HepG2 (cell line): ENCODE results near the gene HIRA. TPM values are rescaled to one million over a fixed set of nuclear protein-coding genes. Genes with fewer than 3 reads are reported as not detected.
A peak's percentile ranks its signal among the peaks of the same experiment; 100 is the strongest.

Source experiments
- AHR ChIP-seq: IDR thresholded peaks from 2 replicates; pipeline ENCODE4 v1.6.1; 2018; ENCODE audit warnings: missing genetic modification reagents, missing compliant biosample characterization
- BRCA1 ChIP-seq: sonication (generic); formaldehyde crosslinking; IDR thresholded peaks from 2 replicates; pipeline ENCODE4 v1.4.0; 2020; ENCODE audit warnings: missing genetic modification reagents
- ETV6 ChIP-seq: sonication (generic); formaldehyde crosslinking; conservative IDR thresholded peaks from 2 replicates; pipeline ENCODE4 v1.4.0; 2020; ENCODE audit warnings: missing genetic modification reagents
- ISL2 ChIP-seq: sonication (generic); formaldehyde crosslinking; IDR thresholded peaks from 2 replicates; pipeline ENCODE4 v1.5.0; 2020; ENCODE audit warnings: missing genetic modification reagents
- RFX3 ChIP-seq: IDR thresholded peaks from 2 replicates; pipeline ENCODE4 v1.6.1; 2016; ENCODE audit warnings: missing biosample characterization, missing genetic modification reagents
- TMF1 ChIP-seq: sonication (generic); formaldehyde crosslinking; IDR thresholded peaks from 2 replicates; pipeline ENCODE4 v1.8.1; 2022; ENCODE audit warnings: low read depth, missing genetic modification reagents
- ZNF234 ChIP-seq: sonication (generic); formaldehyde crosslinking; conservative IDR thresholded peaks from 2 replicates; pipeline ENCODE4 v1.5.1; 2020; ENCODE audit warnings: mild to moderate bottlenecking, missing genetic modification reagents
- ZNF44 ChIP-seq: sonication (generic); formaldehyde crosslinking; IDR thresholded peaks from 2 replicates; pipeline ENCODE4 v1.5.1; 2020; ENCODE audit warnings: mild to moderate bottlenecking, missing genetic modification reagents
- ZNF614 ChIP-seq: IDR thresholded peaks from 2 replicates; pipeline ENCODE4 v1.6.1; 2018; ENCODE audit warnings: missing biosample characterization, missing genetic modification reagents, inconsistent platforms, borderline replicate concordance
- ZNF777 ChIP-seq: sonication (generic); formaldehyde crosslinking; IDR thresholded peaks from 2 replicates; pipeline ENCODE4 v1.4.0; 2020; ENCODE audit warnings: missing genetic modification reagents
- polyA plus RNA-seq, 8 experiments: library from polyadenylated mRNA; depleted of rRNA in 3 of 8; stranded (reverse) in 7 of 8; unstranded in 1 of 8; fragments of >200 nt; fragmentation: Illumina TruSeq in 4 of 8; extraction: Trizol in 4 of 8; gene quantifications; 2 replicates each; pipeline versions ENCODE4 v1.2.1 to v1.2.3, GENCODE V29; 2011 to 2016; ENCODE audit warnings: low read depth in 4 of 8, missing spikeins in 1 of 8, mixed read lengths in 1 of 8; ENCODE audit not compliant: insufficient read depth in 1 of 8
- total RNA-seq, 5 experiments: library from RNA; depleted of rRNA; stranded (reverse); fragments of >200 nt; fragmentation: Illumina TruSeq; extraction: Trizol; gene quantifications; 2 replicates each; pipeline ENCODE4 v1.2.3, GENCODE V29; 2016; ENCODE audit warnings: low read depth in 1 of 5
- TF ChIP-seq, protein P1 (sequence below): sonication (generic); formaldehyde crosslinking; IDR thresholded peaks from 2 replicates; pipeline ENCODE4 v1.5.0; 2020; ENCODE audit warnings: mild to moderate bottlenecking, missing genetic modification reagents, borderline replicate concordance
- TF ChIP-seq, protein P2 (sequence below): sonication (generic); formaldehyde crosslinking; conservative IDR thresholded peaks from 2 replicates; pipeline ENCODE4 v1.8.0; 2022; ENCODE audit warnings: low read depth, missing genetic modification reagents
- TF ChIP-seq, protein P3 (sequence below): sonication (generic); formaldehyde crosslinking; IDR thresholded peaks from 2 replicates; pipeline ENCODE4 v1.5.0; 2020; ENCODE audit warnings: missing genetic modification reagents
- TF ChIP-seq, protein P4 (sequence below): sonication (generic); formaldehyde crosslinking; IDR thresholded peaks from 2 replicates; pipeline ENCODE4 v1.5.1; 2020; ENCODE audit warnings: missing genetic modification reagents, mild to moderate bottlenecking, borderline replicate concordance

The HIRA gene
- total and polyA plus RNA-seq, 2 of the 13 experiments (the other 11 are each of a cell fraction or from before 2014, with no cell fraction given), result 21.5 to 29.2 TPM

DNA sequence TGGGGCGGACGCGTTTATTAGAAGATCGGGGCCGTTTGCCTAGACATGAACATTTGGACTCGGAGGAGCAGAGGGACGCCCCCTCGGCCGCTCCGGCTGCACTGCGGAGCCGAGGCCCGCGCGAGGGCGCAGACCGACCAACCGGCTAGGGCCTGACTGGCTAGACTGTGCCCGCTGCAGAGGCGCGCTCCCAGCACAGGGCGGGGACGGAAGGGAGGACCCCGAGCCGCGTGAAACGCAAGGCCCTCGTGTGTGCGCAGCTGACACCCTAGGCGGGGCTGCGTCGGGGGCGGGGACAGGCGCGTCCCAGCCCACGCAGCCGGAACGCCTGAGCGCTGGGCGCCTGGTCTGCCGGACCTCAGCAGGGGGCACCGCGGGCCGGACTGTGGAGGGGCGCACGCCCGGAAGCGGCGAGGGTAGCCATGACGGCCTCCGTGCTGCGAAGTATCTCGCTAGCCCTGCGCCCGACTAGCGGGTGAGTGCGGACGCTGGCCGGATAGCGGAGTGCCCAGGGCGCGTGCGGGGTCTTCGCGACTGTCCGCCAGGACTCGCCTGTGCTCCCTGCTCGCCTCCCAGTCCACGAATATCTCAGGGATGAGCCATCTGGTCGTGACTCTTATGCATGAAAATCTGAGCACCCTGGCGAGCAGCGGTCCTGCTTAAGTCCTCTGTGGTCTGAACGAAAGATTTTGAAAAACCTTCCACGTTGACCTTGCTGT, 759 bp upstream of the HIRA start, which contains the start of gene MRPL40 (continued):
- TF ChIP-seq, protein P1, sequence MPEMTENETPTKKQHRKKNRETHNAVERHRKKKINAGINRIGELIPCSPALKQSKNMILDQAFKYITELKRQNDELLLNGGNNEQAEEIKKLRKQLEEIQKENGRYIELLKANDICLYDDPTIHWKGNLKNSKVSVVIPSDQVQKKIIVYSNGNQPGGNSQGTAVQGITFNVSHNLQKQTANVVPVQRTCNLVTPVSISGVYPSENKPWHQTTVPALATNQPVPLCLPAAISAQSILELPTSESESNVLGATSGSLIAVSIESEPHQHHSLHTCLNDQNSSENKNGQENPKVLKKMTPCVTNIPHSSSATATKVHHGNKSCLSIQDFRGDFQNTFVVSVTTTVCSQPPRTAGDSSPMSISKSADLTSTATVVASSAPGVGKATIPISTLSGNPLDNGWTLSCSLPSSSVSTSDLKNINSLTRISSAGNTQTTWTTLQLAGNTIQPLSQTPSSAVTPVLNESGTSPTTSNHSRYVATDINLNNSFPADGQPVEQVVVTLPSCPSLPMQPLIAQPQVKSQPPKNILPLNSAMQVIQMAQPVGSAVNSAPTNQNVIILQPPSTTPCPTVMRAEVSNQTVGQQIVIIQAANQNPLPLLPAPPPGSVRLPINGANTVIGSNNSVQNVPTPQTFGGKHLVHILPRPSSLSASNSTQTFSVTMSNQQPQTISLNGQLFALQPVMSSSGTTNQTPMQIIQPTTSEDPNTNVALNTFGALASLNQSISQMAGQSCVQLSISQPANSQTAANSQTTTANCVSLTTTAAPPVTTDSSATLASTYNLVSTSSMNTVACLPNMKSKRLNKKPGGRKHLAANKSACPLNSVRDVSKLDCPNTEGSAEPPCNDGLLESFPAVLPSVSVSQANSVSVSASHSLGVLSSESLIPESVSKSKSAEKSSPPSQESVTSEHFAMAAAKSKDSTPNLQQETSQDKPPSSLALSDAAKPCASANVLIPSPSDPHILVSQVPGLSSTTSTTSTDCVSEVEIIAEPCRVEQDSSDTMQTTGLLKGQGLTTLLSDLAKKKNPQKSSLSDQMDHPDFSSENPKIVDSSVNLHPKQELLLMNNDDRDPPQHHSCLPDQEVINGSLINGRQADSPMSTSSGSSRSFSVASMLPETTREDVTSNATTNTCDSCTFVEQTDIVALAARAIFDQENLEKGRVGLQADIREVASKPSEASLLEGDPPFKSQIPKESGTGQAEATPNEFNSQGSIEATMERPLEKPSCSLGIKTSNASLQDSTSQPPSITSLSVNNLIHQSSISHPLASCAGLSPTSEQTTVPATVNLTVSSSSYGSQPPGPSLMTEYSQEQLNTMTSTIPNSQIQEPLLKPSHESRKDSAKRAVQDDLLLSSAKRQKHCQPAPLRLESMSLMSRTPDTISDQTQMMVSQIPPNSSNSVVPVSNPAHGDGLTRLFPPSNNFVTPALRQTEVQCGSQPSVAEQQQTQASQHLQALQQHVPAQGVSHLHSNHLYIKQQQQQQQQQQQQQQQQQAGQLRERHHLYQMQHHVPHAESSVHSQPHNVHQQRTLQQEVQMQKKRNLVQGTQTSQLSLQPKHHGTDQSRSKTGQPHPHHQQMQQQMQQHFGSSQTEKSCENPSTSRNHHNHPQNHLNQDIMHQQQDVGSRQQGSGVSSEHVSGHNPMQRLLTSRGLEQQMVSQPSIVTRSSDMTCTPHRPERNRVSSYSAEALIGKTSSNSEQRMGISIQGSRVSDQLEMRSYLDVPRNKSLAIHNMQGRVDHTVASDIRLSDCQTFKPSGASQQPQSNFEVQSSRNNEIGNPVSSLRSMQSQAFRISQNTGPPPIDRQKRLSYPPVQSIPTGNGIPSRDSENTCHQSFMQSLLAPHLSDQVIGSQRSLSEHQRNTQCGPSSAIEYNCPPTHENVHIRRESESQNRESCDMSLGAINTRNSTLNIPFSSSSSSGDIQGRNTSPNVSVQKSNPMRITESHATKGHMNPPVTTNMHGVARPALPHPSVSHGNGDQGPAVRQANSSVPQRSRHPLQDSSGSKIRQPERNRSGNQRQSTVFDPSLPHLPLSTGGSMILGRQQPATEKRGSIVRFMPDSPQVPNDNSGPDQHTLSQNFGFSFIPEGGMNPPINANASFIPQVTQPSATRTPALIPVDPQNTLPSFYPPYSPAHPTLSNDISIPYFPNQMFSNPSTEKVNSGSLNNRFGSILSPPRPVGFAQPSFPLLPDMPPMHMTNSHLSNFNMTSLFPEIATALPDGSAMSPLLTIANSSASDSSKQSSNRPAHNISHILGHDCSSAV (CRISPR knock-in tag), result 0 out of 2 replicates have a peak, but pooled peaks have one; percentile 39
- TF ChIP-seq ISL2 (CRISPR knock-in tag) (peak; percentile 87), RFX3 (no peak), AHR (CRISPR knock-in tag) (peak; percentile 97; the same call in 1 of the 2 replicates), ZNF234 (CRISPR knock-in tag) (peak; percentile 96; the same call in 1 of the 2 replicates), ZNF44 (no peak; the same call in 1 of the 2 replicates), ZNF777 (CRISPR knock-in tag) (peak; percentile 73), BRCA1 (CRISPR knock-in tag) (no peak), ZNF614 (CRISPR knock-in tag) (peak; percentile 99), ETV6 (CRISPR knock-in tag) (peak; percentile 91), TMF1 (CRISPR knock-in tag) (peak; percentile 94)
- TF ChIP-seq, protein P2, sequence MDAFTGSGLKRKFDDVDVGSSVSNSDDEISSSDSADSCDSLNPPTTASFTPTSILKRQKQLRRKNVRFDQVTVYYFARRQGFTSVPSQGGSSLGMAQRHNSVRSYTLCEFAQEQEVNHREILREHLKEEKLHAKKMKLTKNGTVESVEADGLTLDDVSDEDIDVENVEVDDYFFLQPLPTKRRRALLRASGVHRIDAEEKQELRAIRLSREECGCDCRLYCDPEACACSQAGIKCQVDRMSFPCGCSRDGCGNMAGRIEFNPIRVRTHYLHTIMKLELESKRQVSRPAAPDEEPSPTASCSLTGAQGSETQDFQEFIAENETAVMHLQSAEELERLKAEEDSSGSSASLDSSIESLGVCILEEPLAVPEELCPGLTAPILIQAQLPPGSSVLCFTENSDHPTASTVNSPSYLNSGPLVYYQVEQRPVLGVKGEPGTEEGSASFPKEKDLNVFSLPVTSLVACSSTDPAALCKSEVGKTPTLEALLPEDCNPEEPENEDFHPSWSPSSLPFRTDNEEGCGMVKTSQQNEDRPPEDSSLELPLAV, result 0 out of 2 replicates have a peak, but pooled peaks have one; percentile 63
- TF ChIP-seq, protein P3, sequence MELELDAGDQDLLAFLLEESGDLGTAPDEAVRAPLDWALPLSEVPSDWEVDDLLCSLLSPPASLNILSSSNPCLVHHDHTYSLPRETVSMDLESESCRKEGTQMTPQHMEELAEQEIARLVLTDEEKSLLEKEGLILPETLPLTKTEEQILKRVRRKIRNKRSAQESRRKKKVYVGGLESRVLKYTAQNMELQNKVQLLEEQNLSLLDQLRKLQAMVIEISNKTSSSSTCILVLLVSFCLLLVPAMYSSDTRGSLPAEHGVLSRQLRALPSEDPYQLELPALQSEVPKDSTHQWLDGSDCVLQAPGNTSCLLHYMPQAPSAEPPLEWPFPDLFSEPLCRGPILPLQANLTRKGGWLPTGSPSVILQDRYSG (CRISPR knock-in tag), result no peak
- TF ChIP-seq, protein P4, sequence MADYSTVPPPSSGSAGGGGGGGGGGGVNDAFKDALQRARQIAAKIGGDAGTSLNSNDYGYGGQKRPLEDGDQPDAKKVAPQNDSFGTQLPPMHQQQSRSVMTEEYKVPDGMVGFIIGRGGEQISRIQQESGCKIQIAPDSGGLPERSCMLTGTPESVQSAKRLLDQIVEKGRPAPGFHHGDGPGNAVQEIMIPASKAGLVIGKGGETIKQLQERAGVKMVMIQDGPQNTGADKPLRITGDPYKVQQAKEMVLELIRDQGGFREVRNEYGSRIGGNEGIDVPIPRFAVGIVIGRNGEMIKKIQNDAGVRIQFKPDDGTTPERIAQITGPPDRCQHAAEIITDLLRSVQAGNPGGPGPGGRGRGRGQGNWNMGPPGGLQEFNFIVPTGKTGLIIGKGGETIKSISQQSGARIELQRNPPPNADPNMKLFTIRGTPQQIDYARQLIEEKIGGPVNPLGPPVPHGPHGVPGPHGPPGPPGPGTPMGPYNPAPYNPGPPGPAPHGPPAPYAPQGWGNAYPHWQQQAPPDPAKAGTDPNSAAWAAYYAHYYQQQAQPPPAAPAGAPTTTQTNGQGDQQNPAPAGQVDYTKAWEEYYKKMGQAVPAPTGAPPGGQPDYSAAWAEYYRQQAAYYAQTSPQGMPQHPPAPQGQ, result no peak; the same call in 1 of the 2 replicates
